Measurements from ENCODE around the gene ARHGDIG. TPM values are rescaled to one million over a fixed set of nuclear protein-coding genes. Genes with fewer than 3 reads are reported as not detected.

The ARHGDIG gene
- total and polyA plus RNA-seq, 9 of the 15 experiments (the other 6 are each of a cell fraction or from before 2014, with no cell fraction given) = 0.36 to 2.5 (median 0.64) TPM; not detected in 2

DNA sequence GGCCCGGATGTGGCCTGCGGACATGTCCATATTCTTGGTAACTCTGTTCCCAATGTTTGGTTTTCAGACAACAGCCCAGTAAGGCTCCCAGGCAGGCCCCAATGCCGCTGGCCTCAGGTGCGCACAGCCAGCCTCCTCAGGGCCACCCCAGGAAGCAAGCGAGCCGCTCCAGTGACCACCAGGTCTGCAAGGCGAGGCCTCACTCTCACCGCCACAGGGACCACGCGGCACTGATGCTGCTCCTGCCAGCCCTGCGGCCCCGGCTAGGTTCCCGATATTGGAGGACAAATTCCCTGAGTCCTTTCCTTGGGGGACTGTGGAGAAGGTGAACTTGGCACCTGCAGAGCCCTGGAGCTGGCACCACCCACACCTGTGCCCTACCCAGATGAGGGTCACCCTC lies 21.6 kb downstream of the ARHGDIG start:
- Histone ChIP-seq H3K36me3 (ENCODE audit: control insufficient read depth, insufficient read depth, low read length) (peaks cover 54% of the 10 kb centered on the region; the same call in 2 of the 3 replicates), H3K4me1 (replicated peaks in 1 of 2; ENCODE audit: control insufficient read depth in 2 of 2, insufficient read depth in 2 of 2, low read length in 2 of 2) (peaks cover 0 to 11% of the 10 kb centered on the region in 2 experiments; a peak in 1 of 5 replicates), H3K9me3 (replicated peaks; ENCODE audit: control insufficient read depth, insufficient read depth, low read depth, low read length) (no peaks in the 10 kb centered on the region), H3K9me1 (ENCODE audit: control insufficient read depth, insufficient read depth, low read length) (no peaks in the 10 kb centered on the region), H3K79me2 (ENCODE audit: control insufficient read depth, insufficient read depth, low read length) (peaks cover 5% of the 10 kb centered on the region; the same call in 2 of the 3 replicates), H3K9ac (ENCODE audit: insufficient read depth in 1 of 2, low read depth in 2 of 2, low read length in 2 of 2) (no peak overlapping the region), H3K27ac (ENCODE audit: extremely low read depth, low read depth, low read length) (no peak overlapping the region), H4K20me1 (replicated peaks; ENCODE audit: control insufficient read depth, insufficient read depth, low read length) (no peaks in the 10 kb centered on the region; the same call in 1 of the 2 replicates), H2AFZ (ENCODE audit: low read depth, low read length) (no peak overlapping the region), H3K27me3 (ENCODE audit: control insufficient read depth in 2 of 2, insufficient read depth in 2 of 2, low read length in 2 of 2) (no peaks in the 10 kb centered on the region), H3K4me3 (no peak overlapping the region), H3K4me2 (ENCODE audit: insufficient read depth, low read length) (no peak overlapping the region)
- 93% methylated on average over 9 of the region's 13 CpGs for WGBS (ENCODE audit: insufficient coverage, low coverage, missing lambda C conversion rate)
- ChIA-PET POLR2A (no interaction called here), CTCF (ENCODE audit: low intra/inter-chr PET ratio) (no interaction called here)
- intact Hi-C loops (cut with micrococcal nuclease) = no loop called here
- no TSS peak for BruUV-seq (replicated peaks)
- DNase-seq (ENCODE audit: extremely low read depth in 1 of 4, low spot score in 3 of 4) (no peak), ATAC-seq (no peak), FAIRE-seq (no peak)
- in situ Hi-C loops (cut with MboI) = no loop called here
- TF ChIP-seq BRCA1 (IDR thresholded peaks at IDR 0.05) (no peak), BRCA1 (CRISPR knock-in tag; IDR thresholded peaks at IDR 0.05) (no peak), SLC30A9 (CRISPR knock-in tag; IDR thresholded peaks at IDR 0.05) (no peak), GATAD2A (IDR thresholded peaks at IDR 0.05) (no peak)
- TF ChIP-seq, protein P1, sequence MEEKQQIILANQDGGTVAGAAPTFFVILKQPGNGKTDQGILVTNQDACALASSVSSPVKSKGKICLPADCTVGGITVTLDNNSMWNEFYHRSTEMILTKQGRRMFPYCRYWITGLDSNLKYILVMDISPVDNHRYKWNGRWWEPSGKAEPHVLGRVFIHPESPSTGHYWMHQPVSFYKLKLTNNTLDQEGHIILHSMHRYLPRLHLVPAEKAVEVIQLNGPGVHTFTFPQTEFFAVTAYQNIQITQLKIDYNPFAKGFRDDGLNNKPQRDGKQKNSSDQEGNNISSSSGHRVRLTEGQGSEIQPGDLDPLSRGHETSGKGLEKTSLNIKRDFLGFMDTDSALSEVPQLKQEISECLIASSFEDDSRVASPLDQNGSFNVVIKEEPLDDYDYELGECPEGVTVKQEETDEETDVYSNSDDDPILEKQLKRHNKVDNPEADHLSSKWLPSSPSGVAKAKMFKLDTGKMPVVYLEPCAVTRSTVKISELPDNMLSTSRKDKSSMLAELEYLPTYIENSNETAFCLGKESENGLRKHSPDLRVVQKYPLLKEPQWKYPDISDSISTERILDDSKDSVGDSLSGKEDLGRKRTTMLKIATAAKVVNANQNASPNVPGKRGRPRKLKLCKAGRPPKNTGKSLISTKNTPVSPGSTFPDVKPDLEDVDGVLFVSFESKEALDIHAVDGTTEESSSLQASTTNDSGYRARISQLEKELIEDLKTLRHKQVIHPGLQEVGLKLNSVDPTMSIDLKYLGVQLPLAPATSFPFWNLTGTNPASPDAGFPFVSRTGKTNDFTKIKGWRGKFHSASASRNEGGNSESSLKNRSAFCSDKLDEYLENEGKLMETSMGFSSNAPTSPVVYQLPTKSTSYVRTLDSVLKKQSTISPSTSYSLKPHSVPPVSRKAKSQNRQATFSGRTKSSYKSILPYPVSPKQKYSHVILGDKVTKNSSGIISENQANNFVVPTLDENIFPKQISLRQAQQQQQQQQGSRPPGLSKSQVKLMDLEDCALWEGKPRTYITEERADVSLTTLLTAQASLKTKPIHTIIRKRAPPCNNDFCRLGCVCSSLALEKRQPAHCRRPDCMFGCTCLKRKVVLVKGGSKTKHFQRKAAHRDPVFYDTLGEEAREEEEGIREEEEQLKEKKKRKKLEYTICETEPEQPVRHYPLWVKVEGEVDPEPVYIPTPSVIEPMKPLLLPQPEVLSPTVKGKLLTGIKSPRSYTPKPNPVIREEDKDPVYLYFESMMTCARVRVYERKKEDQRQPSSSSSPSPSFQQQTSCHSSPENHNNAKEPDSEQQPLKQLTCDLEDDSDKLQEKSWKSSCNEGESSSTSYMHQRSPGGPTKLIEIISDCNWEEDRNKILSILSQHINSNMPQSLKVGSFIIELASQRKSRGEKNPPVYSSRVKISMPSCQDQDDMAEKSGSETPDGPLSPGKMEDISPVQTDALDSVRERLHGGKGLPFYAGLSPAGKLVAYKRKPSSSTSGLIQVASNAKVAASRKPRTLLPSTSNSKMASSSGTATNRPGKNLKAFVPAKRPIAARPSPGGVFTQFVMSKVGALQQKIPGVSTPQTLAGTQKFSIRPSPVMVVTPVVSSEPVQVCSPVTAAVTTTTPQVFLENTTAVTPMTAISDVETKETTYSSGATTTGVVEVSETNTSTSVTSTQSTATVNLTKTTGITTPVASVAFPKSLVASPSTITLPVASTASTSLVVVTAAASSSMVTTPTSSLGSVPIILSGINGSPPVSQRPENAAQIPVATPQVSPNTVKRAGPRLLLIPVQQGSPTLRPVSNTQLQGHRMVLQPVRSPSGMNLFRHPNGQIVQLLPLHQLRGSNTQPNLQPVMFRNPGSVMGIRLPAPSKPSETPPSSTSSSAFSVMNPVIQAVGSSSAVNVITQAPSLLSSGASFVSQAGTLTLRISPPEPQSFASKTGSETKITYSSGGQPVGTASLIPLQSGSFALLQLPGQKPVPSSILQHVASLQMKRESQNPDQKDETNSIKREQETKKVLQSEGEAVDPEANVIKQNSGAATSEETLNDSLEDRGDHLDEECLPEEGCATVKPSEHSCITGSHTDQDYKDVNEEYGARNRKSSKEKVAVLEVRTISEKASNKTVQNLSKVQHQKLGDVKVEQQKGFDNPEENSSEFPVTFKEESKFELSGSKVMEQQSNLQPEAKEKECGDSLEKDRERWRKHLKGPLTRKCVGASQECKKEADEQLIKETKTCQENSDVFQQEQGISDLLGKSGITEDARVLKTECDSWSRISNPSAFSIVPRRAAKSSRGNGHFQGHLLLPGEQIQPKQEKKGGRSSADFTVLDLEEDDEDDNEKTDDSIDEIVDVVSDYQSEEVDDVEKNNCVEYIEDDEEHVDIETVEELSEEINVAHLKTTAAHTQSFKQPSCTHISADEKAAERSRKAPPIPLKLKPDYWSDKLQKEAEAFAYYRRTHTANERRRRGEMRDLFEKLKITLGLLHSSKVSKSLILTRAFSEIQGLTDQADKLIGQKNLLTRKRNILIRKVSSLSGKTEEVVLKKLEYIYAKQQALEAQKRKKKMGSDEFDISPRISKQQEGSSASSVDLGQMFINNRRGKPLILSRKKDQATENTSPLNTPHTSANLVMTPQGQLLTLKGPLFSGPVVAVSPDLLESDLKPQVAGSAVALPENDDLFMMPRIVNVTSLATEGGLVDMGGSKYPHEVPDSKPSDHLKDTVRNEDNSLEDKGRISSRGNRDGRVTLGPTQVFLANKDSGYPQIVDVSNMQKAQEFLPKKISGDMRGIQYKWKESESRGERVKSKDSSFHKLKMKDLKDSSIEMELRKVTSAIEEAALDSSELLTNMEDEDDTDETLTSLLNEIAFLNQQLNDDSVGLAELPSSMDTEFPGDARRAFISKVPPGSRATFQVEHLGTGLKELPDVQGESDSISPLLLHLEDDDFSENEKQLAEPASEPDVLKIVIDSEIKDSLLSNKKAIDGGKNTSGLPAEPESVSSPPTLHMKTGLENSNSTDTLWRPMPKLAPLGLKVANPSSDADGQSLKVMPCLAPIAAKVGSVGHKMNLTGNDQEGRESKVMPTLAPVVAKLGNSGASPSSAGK (IDR thresholded peaks at IDR 0.05) = no peak
- TF ChIP-seq, protein P2, sequence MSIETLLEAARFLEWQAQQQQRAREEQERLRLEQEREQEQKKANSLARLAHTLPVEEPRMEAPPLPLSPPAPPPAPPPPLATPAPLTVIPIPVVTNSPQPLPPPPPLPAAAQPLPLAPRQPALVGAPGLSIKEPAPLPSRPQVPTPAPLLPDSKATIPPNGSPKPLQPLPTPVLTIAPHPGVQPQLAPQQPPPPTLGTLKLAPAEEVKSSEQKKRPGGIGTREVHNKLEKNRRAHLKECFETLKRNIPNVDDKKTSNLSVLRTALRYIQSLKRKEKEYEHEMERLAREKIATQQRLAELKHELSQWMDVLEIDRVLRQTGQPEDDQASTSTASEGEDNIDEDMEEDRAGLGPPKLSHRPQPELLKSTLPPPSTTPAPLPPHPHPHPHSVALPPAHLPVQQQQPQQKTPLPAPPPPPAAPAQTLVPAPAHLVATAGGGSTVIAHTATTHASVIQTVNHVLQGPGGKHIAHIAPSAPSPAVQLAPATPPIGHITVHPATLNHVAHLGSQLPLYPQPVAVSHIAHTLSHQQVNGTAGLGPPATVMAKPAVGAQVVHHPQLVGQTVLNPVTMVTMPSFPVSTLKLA (conservative IDR thresholded peaks at IDR 0.05) = no peak
- TF ChIP-seq, protein P3, sequence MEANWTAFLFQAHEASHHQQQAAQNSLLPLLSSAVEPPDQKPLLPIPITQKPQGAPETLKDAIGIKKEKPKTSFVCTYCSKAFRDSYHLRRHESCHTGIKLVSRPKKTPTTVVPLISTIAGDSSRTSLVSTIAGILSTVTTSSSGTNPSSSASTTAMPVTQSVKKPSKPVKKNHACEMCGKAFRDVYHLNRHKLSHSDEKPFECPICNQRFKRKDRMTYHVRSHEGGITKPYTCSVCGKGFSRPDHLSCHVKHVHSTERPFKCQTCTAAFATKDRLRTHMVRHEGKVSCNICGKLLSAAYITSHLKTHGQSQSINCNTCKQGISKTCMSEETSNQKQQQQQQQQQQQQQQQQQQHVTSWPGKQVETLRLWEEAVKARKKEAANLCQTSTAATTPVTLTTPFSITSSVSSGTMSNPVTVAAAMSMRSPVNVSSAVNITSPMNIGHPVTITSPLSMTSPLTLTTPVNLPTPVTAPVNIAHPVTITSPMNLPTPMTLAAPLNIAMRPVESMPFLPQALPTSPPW (CRISPR knock-in tag; IDR thresholded peaks at IDR 0.05) = no peak
- TF ChIP-seq, protein P4, sequence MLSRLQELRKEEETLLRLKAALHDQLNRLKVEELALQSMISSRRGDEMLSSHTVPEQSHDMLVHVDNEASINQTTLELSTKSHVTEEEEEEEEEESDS (CRISPR knock-in tag; IDR thresholded peaks at IDR 0.05) = no peak
